Measurements from ENCODE around the gene TSC1. TPM values are rescaled to one million over a fixed set of nuclear protein-coding genes. Genes with fewer than 3 reads are reported as not detected.
A peak's percentile ranks its signal among the peaks of the same experiment; 100 is the strongest.

TSC1 gene
- total and polyA plus RNA-seq, 2 donors (not counting 3 experiments of a cell fraction or from before 2014, with no cell fraction given), result 43.9 to 51.2 TPM

DNA sequence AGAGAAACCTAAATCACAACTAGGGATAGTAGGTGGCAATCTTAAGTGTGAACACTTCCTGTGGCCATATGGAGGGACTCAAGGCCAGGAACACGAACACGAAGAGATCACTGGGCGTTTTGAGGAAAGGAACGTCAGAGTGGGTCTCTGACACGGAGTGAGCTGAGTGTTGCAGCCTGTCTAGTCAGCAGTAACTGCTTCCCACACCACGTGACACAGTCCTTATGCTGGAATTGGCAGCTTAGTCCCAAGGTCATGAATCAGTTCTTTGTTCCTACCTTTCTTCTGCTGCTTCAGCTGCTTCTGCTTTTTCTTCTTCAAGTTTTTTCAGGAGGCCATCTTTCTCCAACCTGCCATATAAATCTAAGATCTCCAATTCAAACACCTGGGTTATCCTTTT is 47.5 kb downstream of the TSC1 start:
- Histone ChIP-seq H2AFZ (ENCODE audit: low read depth, low read length) (no peak overlapping the region), H3K9ac (replicated peaks; ENCODE audit: extremely low read depth, insufficient read depth, low read length) (no peak overlapping the region), H3K36me3 (ENCODE audit: control insufficient read depth in 2 of 2, extremely low read depth in 1 of 2, insufficient read depth in 2 of 2, low read length in 2 of 2) (peaks cover 11 to 43% of the 10 kb centered on the region in 2 experiments), H3K4me3 (replicated peaks in 1 of 3; ENCODE audit: insufficient read depth in 1 of 3, low read depth in 1 of 3, low read length in 3 of 3) (no peak overlapping the region), H4K20me1 (replicated peaks; ENCODE audit: control insufficient read depth, extremely low read depth, insufficient read depth, low read length) (no peaks in the 10 kb centered on the region), H3K27me3 (ENCODE audit: control insufficient read depth in 2 of 2, insufficient read depth in 2 of 2, low read length in 2 of 2) (no peaks in the 10 kb centered on the region), H3K27ac (ENCODE audit: insufficient read depth, low read depth, low read length) (no peak overlapping the region), H3K79me2 (ENCODE audit: control insufficient read depth, insufficient read depth, low read length) (no peaks in the 10 kb centered on the region), H3K9me1 (replicated peaks; ENCODE audit: control insufficient read depth, extremely low read depth, insufficient read depth, low read length) (no peaks in the 10 kb centered on the region), H3K9me3 (replicated peaks; ENCODE audit: control insufficient read depth, insufficient read depth, low read length) (no peaks in the 10 kb centered on the region), H3K4me1 (ENCODE audit: control insufficient read depth, extremely low read depth, insufficient read depth, low read length) (no peaks in the 10 kb centered on the region), H3K4me2 (ENCODE audit: insufficient read depth, low read length) (no peak overlapping the region)
- DNase-seq (ENCODE audit: low read depth, low spot score) (no peak), FAIRE-seq (no peak)
- TF ChIP-seq JUN (IDR thresholded peaks at IDR 0.05; ENCODE audit: borderline replicate concordance, insufficient read depth, insufficient read length, low read depth), result no peak
- TF ChIP-seq MYC (IDR thresholded peaks at IDR 0.05; ENCODE audit: low read depth, low read length), result no peak
- BruUV-seq (replicated peaks), result no TSS peak
- ChIA-PET POLR2A (no interaction called here), CTCF (no interaction called here)
- dilution Hi-C loops (cut with MboI; ENCODE audit: extremely low pct_ligation_motif_present, low sequenced_read_pairs), result no loop called here
- intact Hi-C loops (cut with micrococcal nuclease), result no loop called here

DNA sequence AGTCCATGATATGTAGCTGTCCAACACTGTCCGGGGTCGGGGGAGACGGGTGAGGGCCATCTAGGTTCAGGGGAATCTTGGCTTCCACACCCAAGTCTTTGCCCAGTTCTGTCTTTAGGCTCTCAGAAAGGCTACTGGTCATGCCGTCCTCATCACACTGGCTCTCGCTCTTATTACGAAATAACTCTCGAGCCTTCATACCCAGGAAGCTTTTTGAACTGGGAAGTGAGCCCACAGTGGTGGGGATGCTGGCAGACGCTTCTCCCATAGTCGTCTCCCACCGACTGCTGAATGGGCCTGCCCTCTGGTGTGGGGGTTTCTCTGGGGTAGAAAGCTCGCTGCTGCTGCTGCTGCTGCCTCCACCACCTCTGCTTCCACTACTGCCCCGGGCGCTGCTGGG is 48.2 kb downstream of the TSC1 start:
- H2AFZ ChIP-seq (ENCODE audit: low read depth, low read length), result no peak overlapping the region
- no peaks in the 10 kb centered on the region for H3K9me3 ChIP-seq (replicated peaks; ENCODE audit: control insufficient read depth, insufficient read depth, low read length)
- TF ChIP-seq GATA2 (IDR thresholded peaks at IDR 0.05; ENCODE audit: insufficient read depth, insufficient read length, low read depth, low read length) (no peak), MAX (IDR thresholded peaks at IDR 0.05; ENCODE audit: insufficient read depth, insufficient read length) (no peak), POLR2A (IDR thresholded peaks at IDR 0.05; ENCODE audit: low read depth, low read length) (no peak), EZH2 (IDR thresholded peaks at IDR 0.05; ENCODE audit: borderline replicate concordance, low read depth, low read length, severe bottlenecking) (no peak), POLR2AphosphoS5 (IDR thresholded peaks at IDR 0.05; ENCODE audit: insufficient read depth, low read depth, low read length) (no peak), MYC (IDR thresholded peaks at IDR 0.05; ENCODE audit: low read depth, low read length) (no peak), FOS (IDR thresholded peaks at IDR 0.05; ENCODE audit: borderline replicate concordance, insufficient read depth, low read length) (no peak), JUN (IDR thresholded peaks at IDR 0.05; ENCODE audit: borderline replicate concordance, insufficient read depth, insufficient read length, low read depth) (no peak)
- TF ChIP-seq, protein P1, sequence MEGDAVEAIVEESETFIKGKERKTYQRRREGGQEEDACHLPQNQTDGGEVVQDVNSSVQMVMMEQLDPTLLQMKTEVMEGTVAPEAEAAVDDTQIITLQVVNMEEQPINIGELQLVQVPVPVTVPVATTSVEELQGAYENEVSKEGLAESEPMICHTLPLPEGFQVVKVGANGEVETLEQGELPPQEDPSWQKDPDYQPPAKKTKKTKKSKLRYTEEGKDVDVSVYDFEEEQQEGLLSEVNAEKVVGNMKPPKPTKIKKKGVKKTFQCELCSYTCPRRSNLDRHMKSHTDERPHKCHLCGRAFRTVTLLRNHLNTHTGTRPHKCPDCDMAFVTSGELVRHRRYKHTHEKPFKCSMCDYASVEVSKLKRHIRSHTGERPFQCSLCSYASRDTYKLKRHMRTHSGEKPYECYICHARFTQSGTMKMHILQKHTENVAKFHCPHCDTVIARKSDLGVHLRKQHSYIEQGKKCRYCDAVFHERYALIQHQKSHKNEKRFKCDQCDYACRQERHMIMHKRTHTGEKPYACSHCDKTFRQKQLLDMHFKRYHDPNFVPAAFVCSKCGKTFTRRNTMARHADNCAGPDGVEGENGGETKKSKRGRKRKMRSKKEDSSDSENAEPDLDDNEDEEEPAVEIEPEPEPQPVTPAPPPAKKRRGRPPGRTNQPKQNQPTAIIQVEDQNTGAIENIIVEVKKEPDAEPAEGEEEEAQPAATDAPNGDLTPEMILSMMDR (IDR thresholded peaks at IDR 0.05; ENCODE audit: extremely low read depth in 1 of 2, insufficient read depth in 1 of 2, low read depth in 1 of 2, low read length in 2 of 2), result no peak
- dilution Hi-C loops (cut with MboI; ENCODE audit: extremely low pct_ligation_motif_present, low sequenced_read_pairs), result no loop called here
- TSS peak; percentile 6 for BruUV-seq (replicated peaks)
- intact Hi-C loops (cut with micrococcal nuclease), result no loop called here
- H3K27me3 ChIP-seq (ENCODE audit: control insufficient read depth in 2 of 2, insufficient read depth in 2 of 2, low read length in 2 of 2), result no peaks in the 10 kb centered on the region
- H3K4me3 ChIP-seq (replicated peaks in 1 of 3; ENCODE audit: insufficient read depth in 1 of 3, low read depth in 1 of 3, low read length in 3 of 3), result no peak overlapping the region
- H4K20me1 ChIP-seq (replicated peaks; ENCODE audit: control insufficient read depth, extremely low read depth, insufficient read depth, low read length), result no peaks in the 10 kb centered on the region
- no peak overlapping the region for H3K9ac ChIP-seq (replicated peaks; ENCODE audit: extremely low read depth, insufficient read depth, low read length)
- no peaks in the 10 kb centered on the region for H3K4me1 ChIP-seq (ENCODE audit: control insufficient read depth, extremely low read depth, insufficient read depth, low read length)
- no peak overlapping the region for H3K27ac ChIP-seq (ENCODE audit: insufficient read depth, low read depth, low read length)
- CTCF ChIA-PET, result no interaction called here
- FAIRE-seq, result no peak
- H3K36me3 ChIP-seq (ENCODE audit: control insufficient read depth in 2 of 2, extremely low read depth in 1 of 2, insufficient read depth in 2 of 2, low read length in 2 of 2), result peaks cover 11 to 40% of the 10 kb centered on the region in 2 experiments
- H3K9me1 ChIP-seq (replicated peaks; ENCODE audit: control insufficient read depth, extremely low read depth, insufficient read depth, low read length), result no peaks in the 10 kb centered on the region
- POLR2A ChIA-PET, result no interaction called here
- no peak overlapping the region for H3K4me2 ChIP-seq (ENCODE audit: insufficient read depth, low read length)
- H3K79me2 ChIP-seq (ENCODE audit: control insufficient read depth, insufficient read depth, low read length), result no peaks in the 10 kb centered on the region
- DNase-seq (ENCODE audit: low read depth, low spot score), result no peak
